H9 (cell line): Measurements from ENCODE around the gene SLC16A4. TPM values are rescaled to one million over a fixed set of nuclear protein-coding genes. Genes with fewer than 3 reads are reported as not detected.

Experiments used
- DNase-seq: peaks from one replicate; pipeline ENCODE4 v3.0.0-alpha.2; 2017
- H2AFZ ChIP-seq: one replicate; pipeline ENCODE4 v1.6.1; 2013; ENCODE audit warnings: mild to moderate bottlenecking, low read length, control low read depth, moderate library complexity
- H2AK5ac ChIP-seq: 2 replicates; pipeline ENCODE4 v1.6.1; 2013; ENCODE audit warnings: low read length, control low read depth, mixed read lengths; ENCODE audit not compliant: insufficient read length
- H2BK120ac ChIP-seq: one replicate; pipeline ENCODE4 v1.6.1; 2013; ENCODE audit warnings: low read depth, mild to moderate bottlenecking, low read length, control low read depth, inconsistent platforms; ENCODE audit not compliant: poor library complexity, severe bottlenecking
- H2BK12ac ChIP-seq: 2 replicates; pipeline ENCODE4 v1.6.1; 2013; ENCODE audit warnings: low read length, control low read depth, mixed read lengths, low read depth; ENCODE audit not compliant: insufficient read length
- H2BK15ac ChIP-seq: 2 replicates; pipeline ENCODE4 v1.6.1; 2013; ENCODE audit warnings: low read depth, low read length, control low read depth
- H2BK20ac ChIP-seq: one replicate; pipeline ENCODE4 v1.6.1; 2013; ENCODE audit warnings: low read depth, mild to moderate bottlenecking, low read length, control low read depth, inconsistent platforms; ENCODE audit not compliant: poor library complexity, severe bottlenecking
- H2BK5ac ChIP-seq: 2 replicates; pipeline ENCODE4 v1.6.1; 2013; ENCODE audit warnings: low read length, control low read depth, mixed read lengths; ENCODE audit not compliant: insufficient read length
- H3K14ac ChIP-seq: 2 replicates; pipeline ENCODE4 v1.6.1; 2013; ENCODE audit warnings: low read length, control low read depth; ENCODE audit not compliant: insufficient read depth
- H3K18ac ChIP-seq: 2 replicates; pipeline ENCODE4 v1.6.1; 2013; ENCODE audit warnings: low read depth, mild to moderate bottlenecking, mixed read lengths, low read length, control low read depth; ENCODE audit not compliant: insufficient read length
- H3K23ac ChIP-seq: 2 replicates; pipeline ENCODE4 v1.6.1; 2013; ENCODE audit warnings: low read length, control low read depth, mixed read lengths, low read depth; ENCODE audit not compliant: insufficient read length
- H3K23me2 ChIP-seq: 2 replicates; pipeline ENCODE4 v1.6.1; 2013; ENCODE audit warnings: low read depth, mild to moderate bottlenecking, mixed read lengths, low read length, control low read depth; ENCODE audit not compliant: insufficient read length, poor library complexity, severe bottlenecking
- H3K27ac ChIP-seq: 2 replicates; pipeline ENCODE4 v1.5.1; 2013; ENCODE audit warnings: low read length, control low read depth, mixed read lengths, low read depth; ENCODE audit not compliant: insufficient read length
- H3K27me3 ChIP-seq: 2 replicates; pipeline ENCODE4 v1.6.1; 2013; ENCODE audit warnings: low read length, control low read depth, inconsistent platforms; ENCODE audit not compliant: insufficient read depth
- H3K4ac ChIP-seq: 2 replicates; pipeline ENCODE4 v1.6.1; 2013; ENCODE audit warnings: low read depth, mild to moderate bottlenecking, control low read depth, inconsistent platforms, low read length, moderate library complexity
- H3K4me1 ChIP-seq: 2 replicates; pipeline ENCODE4 v1.6.1; 2013; ENCODE audit warnings: low read length, control low read depth, inconsistent platforms; ENCODE audit not compliant: insufficient read depth
- H3K4me2 ChIP-seq: 2 replicates; pipeline ENCODE4 v1.6.1; 2013; ENCODE audit warnings: low read length, control low read depth, mixed read lengths; ENCODE audit not compliant: insufficient read length, insufficient read depth
- H3K56ac ChIP-seq: 2 replicates; pipeline ENCODE4 v1.6.1; 2013; ENCODE audit warnings: low read depth, mild to moderate bottlenecking, mixed read lengths, low read length, control low read depth; ENCODE audit not compliant: insufficient read length
- H3K79me1 ChIP-seq: 2 replicates; pipeline ENCODE4 v1.6.1; 2013; ENCODE audit warnings: low read depth, mild to moderate bottlenecking, moderate library complexity, low read length, control low read depth, inconsistent platforms; ENCODE audit not compliant: insufficient read depth, poor library complexity, severe bottlenecking
- H3K79me2 ChIP-seq: 2 replicates; pipeline ENCODE4 v1.6.1; 2013; ENCODE audit warnings: low read length, control low read depth, inconsistent platforms; ENCODE audit not compliant: insufficient read depth
- H3K9ac ChIP-seq: 2 replicates; pipeline ENCODE4 v1.6.1; 2013; ENCODE audit warnings: low read length, control low read depth, mixed read lengths; ENCODE audit not compliant: insufficient read length; ENCODE audit errors: extremely low read depth
- H3K9me3 ChIP-seq: one replicate; pipeline ENCODE4 v1.6.1; 2013; ENCODE audit warnings: low read depth, low read length, inconsistent platforms; ENCODE audit not compliant: control insufficient read depth
- H3T11ph ChIP-seq: one replicate; pipeline ENCODE4 v1.6.1; 2013; ENCODE audit warnings: mild to moderate bottlenecking, low read length, control low read depth, inconsistent platforms
- H4K20me1 ChIP-seq: one replicate; pipeline ENCODE4 v1.6.1; 2013; ENCODE audit not compliant: control insufficient read depth, insufficient read length, insufficient read depth
- H4K5ac ChIP-seq: 2 replicates; pipeline ENCODE4 v1.6.1; 2013; ENCODE audit warnings: low read depth, mild to moderate bottlenecking, mixed read lengths, low read length, control low read depth; ENCODE audit not compliant: insufficient read length
- H4K8ac ChIP-seq: replicated peaks from 2 replicates; pipeline ENCODE4 v1.6.1; 2013; ENCODE audit warnings: low read length, control low read depth, mixed read lengths, low read depth; ENCODE audit not compliant: insufficient read length
- H4K91ac ChIP-seq: 2 replicates; pipeline ENCODE4 v1.6.1; 2013; ENCODE audit warnings: low read depth, mild to moderate bottlenecking, moderate library complexity, mixed read lengths, low read length, control low read depth; ENCODE audit not compliant: insufficient read length
- H3K27ac Mint-ChIP-seq, 3 experiments: 2 replicates in 2 of 3; 3 replicates in 1 of 3; pipeline ENCODE4 v1.8.0; 2020 to 2021; ENCODE audit warnings: mixed read lengths in 3 of 3, mild to moderate bottlenecking in 1 of 3, moderate library complexity in 1 of 3
- H3K27me3 Mint-ChIP-seq: 2 replicates; pipeline ENCODE4 v1.8.0; 2021; ENCODE audit warnings: low read depth, mild to moderate bottlenecking, moderate library complexity, mixed read lengths
- H3K36me3 Mint-ChIP-seq, 3 experiments: 2 replicates in 2 of 3; 3 replicates in 1 of 3; pipeline ENCODE4 v1.8.0; 2020 to 2021; ENCODE audit warnings: low read depth in 3 of 3, mixed read lengths in 3 of 3; ENCODE audit not compliant: insufficient read depth in 1 of 3
- H3K4me1 Mint-ChIP-seq, 2 experiments: 2 replicates each; pipeline ENCODE4 v1.8.0; 2020; ENCODE audit warnings: mixed read lengths in 2 of 2
- H3K4me3 Mint-ChIP-seq, 2 experiments: 2 replicates in 1 of 2; 3 replicates in 1 of 2; pipeline ENCODE4 v1.8.0; 2020 to 2021; ENCODE audit warnings: mild to moderate bottlenecking in 2 of 2, mixed read lengths in 2 of 2, moderate library complexity in 1 of 2
- H3K9me3 Mint-ChIP-seq, 2 experiments: 2 replicates in 1 of 2; 3 replicates in 1 of 2; pipeline ENCODE4 v1.8.0; 2020; ENCODE audit warnings: mild to moderate bottlenecking in 2 of 2, mixed read lengths in 2 of 2, moderate library complexity in 1 of 2
- CTCF ChIP-seq: fragments of 200-600 bp; sonication (generic); conservative IDR thresholded peaks from 3 replicates; pipeline ENCODE4 v1.8.0; 2021; ENCODE audit warnings: antibody characterized with exemption, mild to moderate bottlenecking
- WGBS: extraction: QIAGEN DNeasy Blood & Tissue Kit; methylation state at CpG from one replicate; pipeline ENCODE4 v1.1.7; 2013; ENCODE audit warnings: missing lambda C conversion rate, low lambda C conversion rate, mixed read lengths; ENCODE audit not compliant: insufficient read length; ENCODE audit errors: extremely low coverage; 5-methylcytosine and 5-hydroxymethylcytosine counted together
- total RNA-seq: library from RNA; stranded (reverse); gene quantifications from 2 replicates; pipeline ENCODE4 v1.2.1, GENCODE V29; 2021

The SLC16A4 gene
- total RNA-seq, 1 experiment from 2014 or later = 0.17 TPM

- Histone ChIP-seq H3K27me3 (no peaks in the 10 kb centered on the region), H4K8ac (no peak overlapping the region), H4K5ac (no peak overlapping the region), H3K9me3 (no peaks in the 10 kb centered on the region), H3K4me2 (no peak overlapping the region), H3K23me2 (no peaks in the 10 kb centered on the region), H3K27ac (no peak overlapping the region), H3K56ac (no peak overlapping the region), H2BK15ac (no peak overlapping the region), H3K23ac (no peak overlapping the region), H2AK5ac (no peak overlapping the region), H3K79me1 (no peaks in the 10 kb centered on the region), H3K4ac (no peak overlapping the region), H4K91ac (no peak overlapping the region), H3K79me2 (no peaks in the 10 kb centered on the region), H4K20me1 (no peaks in the 10 kb centered on the region), H2BK120ac (no peak overlapping the region), H2BK12ac (no peak overlapping the region), H2AFZ (no peak overlapping the region), H3K18ac (no peak overlapping the region), H3K4me1 (no peaks in the 10 kb centered on the region), H2BK5ac (no peak overlapping the region), H3K14ac (no peak overlapping the region), H2BK20ac (no peak overlapping the region), H3T11ph (no peak overlapping the region), H3K9ac (no peak overlapping the region)
- DNase-seq = no peak
- Mint-ChIP-seq H3K9me3 (no peaks in the 10 kb centered on the region), H3K36me3 (no peaks in the 10 kb centered on the region; a peak in 3 of 7 replicates), H3K27ac (no peak overlapping the region), H3K27me3 (no peaks in the 10 kb centered on the region), H3K4me1 (peaks cover 7 to 9% of the 10 kb centered on the region in 2 experiments), H3K4me3 (no peak overlapping the region)
- TF ChIP-seq CTCF = no peak
- WGBS = no CpG with 5 or more reads among the region's 1 CpG
These were observed 5.5 kb downstream of the SLC16A4 start for GRCh38 chr1:110385369-110385768.
